GM23338 (cell line): Measurements from ENCODE around the gene SNRPD2. TPM values are rescaled to one million over a fixed set of nuclear protein-coding genes. Genes with fewer than 3 reads are reported as not detected.
A peak's percentile ranks its signal among the peaks of the same experiment; 100 is the strongest.

Experiments
- ATAC-seq: fragments of 200-7000 bp; cut with Tn5 transposase; 3 replicates; pipeline ENCODE4 v1.9.1; 2020
- DNase-seq: peaks from one replicate; pipeline ENCODE4 v3.0.0-alpha.2; 2015; ENCODE audit warnings: low spot score
- H2AFZ ChIP-seq: fragments of 200-600 bp; sonication (generic); 2 replicates; pipeline ENCODE4 v1.8.0; 2016; ENCODE audit warnings: antibody characterized with exemption, mild to moderate bottlenecking, moderate library complexity
- H3F3A ChIP-seq: fragments of 200-600 bp; sonication (generic); replicated peaks from 2 replicates; pipeline ENCODE4 v1.8.0; 2017; ENCODE audit warnings: antibody characterized with exemption, mixed run types, low read depth
- H3K27ac ChIP-seq: fragments of 200-600 bp; sonication (generic); 2 replicates; pipeline ENCODE4 v1.6.1; 2016; ENCODE audit warnings: low read depth
- H3K27me3 ChIP-seq: fragments of 200-600 bp; sonication (generic); 2 replicates; pipeline ENCODE4 v1.8.0; 2016; ENCODE audit warnings: mild to moderate bottlenecking, mixed run types, moderate library complexity; ENCODE audit not compliant: insufficient read depth
- H3K36me3 ChIP-seq: fragments of 200-600 bp; sonication (generic); 2 replicates; pipeline ENCODE4 v1.8.0; 2016; ENCODE audit warnings: mild to moderate bottlenecking; ENCODE audit not compliant: insufficient read depth
- H3K4me1 ChIP-seq: fragments of 200-600 bp; sonication (generic); 2 replicates; pipeline ENCODE4 v1.8.0; 2016; ENCODE audit warnings: mild to moderate bottlenecking, moderate library complexity; ENCODE audit not compliant: insufficient read depth
- H3K4me2 ChIP-seq: fragments of 200-600 bp; sonication (generic); 2 replicates; pipeline ENCODE4 v1.7.1; 2017; ENCODE audit warnings: mixed run types
- H3K4me3 ChIP-seq: fragments of 200-600 bp; sonication (generic); 2 replicates; pipeline ENCODE4 v1.6.1; 2016; ENCODE audit warnings: mixed run types
- H3K79me2 ChIP-seq: fragments of 200-600 bp; sonication (generic); replicated peaks from 2 replicates; pipeline ENCODE4 v1.8.0; 2017; ENCODE audit warnings: mild to moderate bottlenecking; ENCODE audit not compliant: insufficient read depth
- H3K9me2 ChIP-seq: fragments of 200-600 bp; sonication (generic); 2 replicates; pipeline ENCODE4 v1.8.0; 2017; ENCODE audit not compliant: insufficient read depth
- H4K20me1 ChIP-seq: fragments of 200-600 bp; sonication (generic); replicated peaks from 2 replicates; pipeline ENCODE4 v1.8.0; 2017; ENCODE audit warnings: mild to moderate bottlenecking; ENCODE audit not compliant: insufficient read depth
- H3K27ac Mint-ChIP-seq: 2 replicates; pipeline ENCODE4 v1.8.0; 2020; ENCODE audit warnings: inconsistent platforms, mild to moderate bottlenecking, moderate library complexity, mixed read lengths
- H3K27me3 Mint-ChIP-seq: 3 replicates; pipeline ENCODE4 v1.8.0; 2022; ENCODE audit warnings: low read depth, mild to moderate bottlenecking, moderate library complexity, mixed read lengths, inconsistent platforms; ENCODE audit not compliant: insufficient read depth, poor library complexity
- H3K36me3 Mint-ChIP-seq: 3 replicates; pipeline ENCODE4 v1.8.0; 2021; ENCODE audit warnings: low read depth, mild to moderate bottlenecking, inconsistent platforms, moderate library complexity, mixed read lengths
- H3K4me1 Mint-ChIP-seq: 3 replicates; pipeline ENCODE4 v1.8.0; 2020; ENCODE audit warnings: mild to moderate bottlenecking, inconsistent platforms, mixed read lengths
- H3K4me3 Mint-ChIP-seq: 3 replicates; pipeline ENCODE4 v1.8.0; 2021; ENCODE audit warnings: moderate library complexity, mild to moderate bottlenecking, inconsistent platforms, mixed read lengths
- H3K9me3 Mint-ChIP-seq: 3 replicates; pipeline ENCODE4 v1.8.0; 2020; ENCODE audit warnings: moderate library complexity, mild to moderate bottlenecking, inconsistent platforms, mixed read lengths
- CREB1 ChIP-seq: fragments of 250-450 bp; sonication (Bioruptor Pico); IDR thresholded peaks from 2 replicates; pipeline ENCODE4 v1.5.0; 2020; ENCODE audit warnings: low read depth, mild to moderate bottlenecking, moderate library complexity
- CTCF ChIP-seq, 2 experiments: fragments of 200-600 bp in 1 of 2; sonication (generic) in 1 of 2; conservative IDR thresholded peaks; 2 replicates each; pipeline versions ENCODE4 v1.5.1 to v1.6.1; 2016 to 2017; ENCODE audit warnings: antibody characterized with exemption in 2 of 2, low read depth in 2 of 2, mild to moderate bottlenecking in 2 of 2, moderate library complexity in 1 of 2
- EZH2 ChIP-seq: fragments of 200-600 bp; sonication (generic); IDR thresholded peaks from one replicate; pipeline ENCODE4 v1.8.0; 2017; ENCODE audit warnings: antibody characterized with exemption, mild to moderate bottlenecking, low read depth; ENCODE audit not compliant: unreplicated experiment
- NANOG ChIP-seq: IDR thresholded peaks from 2 replicates; pipeline ENCODE4 v1.6.1; 2016; ENCODE audit warnings: antibody characterized with exemption, borderline replicate concordance
- POLR2AphosphoS5 ChIP-seq: IDR thresholded peaks from 2 replicates; pipeline ENCODE4 v1.6.1; 2016; ENCODE audit warnings: antibody characterized with exemption, low read depth
- REST ChIP-seq: IDR thresholded peaks from one replicate; pipeline ENCODE4 v1.6.1; 2018; ENCODE audit warnings: antibody characterized with exemption; ENCODE audit not compliant: unreplicated experiment
- STAT1 ChIP-seq: IDR thresholded peaks from one replicate; pipeline ENCODE4 v1.6.1; 2016; ENCODE audit warnings: antibody characterized with exemption; ENCODE audit not compliant: unreplicated experiment
- polyA plus RNA-seq: library from polyadenylated mRNA; unstranded; fragments of >200 nt; fragmentation: Nextera tagmentation; extraction: Ambion mirVana; gene quantifications from 2 replicates; pipeline ENCODE4 v1.2.1, GENCODE V29; 2016
- total RNA-seq: library from RNA; depleted of rRNA; stranded (reverse); fragments of >200 nt; shearing (Covaris generic); gene quantifications from 2 replicates; pipeline ENCODE4 v1.2.3, GENCODE V29; 2014
- TF ChIP-seq, protein P1 (sequence below): fragments of 250-450 bp; sonication (Bioruptor Pico); IDR thresholded peaks from 2 replicates; pipeline ENCODE4 v1.5.0; 2020; ENCODE audit warnings: mild to moderate bottlenecking, moderate library complexity
- TF ChIP-seq, protein P2 (sequence below): IDR thresholded peaks from 2 replicates; pipeline ENCODE4 v1.6.1; 2016; ENCODE audit warnings: antibody characterized with exemption

The SNRPD2 gene
- total and polyA plus RNA-seq, 2 experiments from 2014 or later = 169 to 1,375 TPM

- peaks cover 37% of the 10 kb centered on the region for H3K27me3 Mint-ChIP-seq
- Histone ChIP-seq H3K4me3 (peak overlapping the region; percentile 90), H3K36me3 (no peaks in the 10 kb centered on the region), H3K27me3 (peaks cover 18% of the 10 kb centered on the region), H3K9me2 (no peaks in the 10 kb centered on the region), H3K79me2 (no peaks in the 10 kb centered on the region), H4K20me1 (no peaks in the 10 kb centered on the region), H3K4me2 (peak overlapping the region; percentile 93), H3K4me1 (peaks cover 27% of the 10 kb centered on the region), H3F3A (peaks cover 29% of the 10 kb centered on the region), H3K27ac (no peak overlapping the region), H2AFZ (peak overlapping the region; percentile 66)
- H3K36me3 Mint-ChIP-seq = peaks cover 3% of the 10 kb centered on the region; the same call in 1 of the 3 replicates
- no peak overlapping the region for H3K27ac Mint-ChIP-seq
- no peak for TF ChIP-seq POLR2AphosphoS5
- TF ChIP-seq CREB1 (CRISPR knock-in tag) = no peak
- TF ChIP-seq, protein P1, sequence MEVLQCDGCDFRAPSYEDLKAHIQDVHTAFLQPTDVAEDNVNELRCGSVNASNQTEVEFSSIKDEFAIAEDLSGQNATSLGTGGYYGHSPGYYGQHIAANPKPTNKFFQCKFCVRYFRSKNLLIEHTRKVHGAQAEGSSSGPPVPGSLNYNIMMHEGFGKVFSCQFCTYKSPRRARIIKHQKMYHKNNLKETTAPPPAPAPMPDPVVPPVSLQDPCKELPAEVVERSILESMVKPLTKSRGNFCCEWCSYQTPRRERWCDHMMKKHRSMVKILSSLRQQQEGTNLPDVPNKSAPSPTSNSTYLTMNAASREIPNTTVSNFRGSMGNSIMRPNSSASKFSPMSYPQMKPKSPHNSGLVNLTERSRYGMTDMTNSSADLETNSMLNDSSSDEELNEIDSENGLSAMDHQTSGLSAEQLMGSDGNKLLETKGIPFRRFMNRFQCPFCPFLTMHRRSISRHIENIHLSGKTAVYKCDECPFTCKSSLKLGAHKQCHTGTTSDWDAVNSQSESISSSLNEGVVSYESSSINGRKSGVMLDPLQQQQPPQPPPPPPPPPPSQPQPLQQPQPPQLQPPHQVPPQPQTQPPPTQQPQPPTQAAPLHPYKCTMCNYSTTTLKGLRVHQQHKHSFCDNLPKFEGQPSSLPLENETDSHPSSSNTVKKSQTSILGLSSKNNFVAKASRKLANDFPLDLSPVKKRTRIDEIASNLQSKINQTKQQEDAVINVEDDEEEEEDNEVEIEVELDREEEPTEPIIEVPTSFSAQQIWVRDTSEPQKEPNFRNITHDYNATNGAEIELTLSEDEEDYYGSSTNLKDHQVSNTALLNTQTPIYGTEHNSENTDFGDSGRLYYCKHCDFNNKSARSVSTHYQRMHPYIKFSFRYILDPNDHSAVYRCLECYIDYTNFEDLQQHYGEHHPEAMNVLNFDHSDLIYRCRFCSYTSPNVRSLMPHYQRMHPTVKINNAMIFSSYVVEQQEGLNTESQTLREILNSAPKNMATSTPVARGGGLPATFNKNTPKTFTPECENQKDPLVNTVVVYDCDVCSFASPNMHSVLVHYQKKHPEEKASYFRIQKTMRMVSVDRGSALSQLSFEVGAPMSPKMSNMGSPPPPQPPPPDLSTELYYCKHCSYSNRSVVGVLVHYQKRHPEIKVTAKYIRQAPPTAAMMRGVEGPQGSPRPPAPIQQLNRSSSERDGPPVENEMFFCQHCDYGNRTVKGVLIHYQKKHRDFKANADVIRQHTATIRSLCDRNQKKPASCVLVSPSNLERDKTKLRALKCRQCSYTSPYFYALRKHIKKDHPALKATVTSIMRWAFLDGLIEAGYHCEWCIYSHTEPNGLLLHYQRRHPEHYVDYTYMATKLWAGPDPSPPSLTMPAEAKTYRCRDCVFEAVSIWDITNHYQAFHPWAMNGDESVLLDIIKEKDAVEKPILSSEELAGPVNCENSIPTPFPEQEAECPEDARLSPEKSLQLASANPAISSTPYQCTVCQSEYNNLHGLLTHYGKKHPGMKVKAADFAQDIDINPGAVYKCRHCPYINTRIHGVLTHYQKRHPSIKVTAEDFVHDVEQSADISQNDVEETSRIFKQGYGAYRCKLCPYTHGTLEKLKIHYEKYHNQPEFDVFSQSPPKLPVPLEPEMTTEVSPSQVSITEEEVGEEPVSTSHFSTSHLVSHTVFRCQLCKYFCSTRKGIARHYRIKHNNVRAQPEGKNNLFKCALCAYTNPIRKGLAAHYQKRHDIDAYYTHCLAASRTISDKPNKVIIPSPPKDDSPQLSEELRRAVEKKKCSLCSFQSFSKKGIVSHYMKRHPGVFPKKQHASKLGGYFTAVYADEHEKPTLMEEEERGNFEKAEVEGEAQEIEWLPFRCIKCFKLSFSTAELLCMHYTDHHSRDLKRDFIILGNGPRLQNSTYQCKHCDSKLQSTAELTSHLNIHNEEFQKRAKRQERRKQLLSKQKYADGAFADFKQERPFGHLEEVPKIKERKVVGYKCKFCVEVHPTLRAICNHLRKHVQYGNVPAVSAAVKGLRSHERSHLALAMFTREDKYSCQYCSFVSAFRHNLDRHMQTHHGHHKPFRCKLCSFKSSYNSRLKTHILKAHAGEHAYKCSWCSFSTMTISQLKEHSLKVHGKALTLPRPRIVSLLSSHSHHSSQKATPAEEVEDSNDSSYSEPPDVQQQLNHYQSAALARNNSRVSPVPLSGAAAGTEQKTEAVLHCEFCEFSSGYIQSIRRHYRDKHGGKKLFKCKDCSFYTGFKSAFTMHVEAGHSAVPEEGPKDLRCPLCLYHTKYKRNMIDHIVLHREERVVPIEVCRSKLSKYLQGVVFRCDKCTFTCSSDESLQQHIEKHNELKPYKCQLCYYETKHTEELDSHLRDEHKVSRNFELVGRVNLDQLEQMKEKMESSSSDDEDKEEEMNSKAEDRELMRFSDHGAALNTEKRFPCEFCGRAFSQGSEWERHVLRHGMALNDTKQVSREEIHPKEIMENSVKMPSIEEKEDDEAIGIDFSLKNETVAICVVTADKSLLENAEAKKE = no peak
- TF ChIP-seq, protein P2, sequence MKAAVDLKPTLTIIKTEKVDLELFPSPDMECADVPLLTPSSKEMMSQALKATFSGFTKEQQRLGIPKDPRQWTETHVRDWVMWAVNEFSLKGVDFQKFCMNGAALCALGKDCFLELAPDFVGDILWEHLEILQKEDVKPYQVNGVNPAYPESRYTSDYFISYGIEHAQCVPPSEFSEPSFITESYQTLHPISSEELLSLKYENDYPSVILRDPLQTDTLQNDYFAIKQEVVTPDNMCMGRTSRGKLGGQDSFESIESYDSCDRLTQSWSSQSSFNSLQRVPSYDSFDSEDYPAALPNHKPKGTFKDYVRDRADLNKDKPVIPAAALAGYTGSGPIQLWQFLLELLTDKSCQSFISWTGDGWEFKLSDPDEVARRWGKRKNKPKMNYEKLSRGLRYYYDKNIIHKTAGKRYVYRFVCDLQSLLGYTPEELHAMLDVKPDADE = no peak
- TF ChIP-seq REST = no peak
- TF ChIP-seq EZH2 = no peak
- TF ChIP-seq STAT1 = no peak
- no peak for TF ChIP-seq CTCF (conservative IDR thresholded peaks at IDR 0.05; ENCODE audit: low read depth in 2 of 2)
- TF ChIP-seq NANOG = no peak
- peaks cover 24% of the 10 kb centered on the region; the same call in 2 of the 3 replicates for H3K9me3 Mint-ChIP-seq
- H3K4me3 Mint-ChIP-seq = peak overlapping the region; percentile 79
- ATAC-seq (no peak), DNase-seq (no peak)
- peaks cover 36% of the 10 kb centered on the region for H3K4me1 Mint-ChIP-seq
Observed at GRCh38 chr19:45645068-45645630, 46.6 kb downstream of the SNRPD2 start.
